Measurements from ENCODE around the gene VPREB3.

GRCh38 chr22:23767303-23767672, 13.1 kb upstream of the VPREB3 start:
- TF ChIP-seq, protein P1, sequence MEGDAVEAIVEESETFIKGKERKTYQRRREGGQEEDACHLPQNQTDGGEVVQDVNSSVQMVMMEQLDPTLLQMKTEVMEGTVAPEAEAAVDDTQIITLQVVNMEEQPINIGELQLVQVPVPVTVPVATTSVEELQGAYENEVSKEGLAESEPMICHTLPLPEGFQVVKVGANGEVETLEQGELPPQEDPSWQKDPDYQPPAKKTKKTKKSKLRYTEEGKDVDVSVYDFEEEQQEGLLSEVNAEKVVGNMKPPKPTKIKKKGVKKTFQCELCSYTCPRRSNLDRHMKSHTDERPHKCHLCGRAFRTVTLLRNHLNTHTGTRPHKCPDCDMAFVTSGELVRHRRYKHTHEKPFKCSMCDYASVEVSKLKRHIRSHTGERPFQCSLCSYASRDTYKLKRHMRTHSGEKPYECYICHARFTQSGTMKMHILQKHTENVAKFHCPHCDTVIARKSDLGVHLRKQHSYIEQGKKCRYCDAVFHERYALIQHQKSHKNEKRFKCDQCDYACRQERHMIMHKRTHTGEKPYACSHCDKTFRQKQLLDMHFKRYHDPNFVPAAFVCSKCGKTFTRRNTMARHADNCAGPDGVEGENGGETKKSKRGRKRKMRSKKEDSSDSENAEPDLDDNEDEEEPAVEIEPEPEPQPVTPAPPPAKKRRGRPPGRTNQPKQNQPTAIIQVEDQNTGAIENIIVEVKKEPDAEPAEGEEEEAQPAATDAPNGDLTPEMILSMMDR (conservative IDR thresholded peaks at IDR 0.05 in 1 of 2, IDR thresholded peaks at IDR 0.05 in 1 of 2; ENCODE audit: extremely low read depth in 1 of 2, insufficient read depth in 1 of 2, low read depth in 1 of 2, low read length in 2 of 2), result no peak
- no peak for TF ChIP-seq EZH2 (IDR thresholded peaks at IDR 0.05; ENCODE audit: borderline replicate concordance, low read length)
